HL-60 (cell line): ENCODE measurements around the gene ZDBF2.

Experiments
- GABPA ChIP-seq: IDR thresholded peaks from 2 replicates; pipeline ENCODE4 v1.6.1; 2012; ENCODE audit warnings: low read depth
- POLR2AphosphoS5 ChIP-seq: IDR thresholded peaks from 2 replicates; pipeline ENCODE4 v1.6.1; 2012; ENCODE audit warnings: low read depth
- TF ChIP-seq, protein P1 (sequence below): IDR thresholded peaks from one replicate; pipeline ENCODE4 v1.5.1; 2011; ENCODE audit warnings: low read length, control low read depth, inconsistent platforms; ENCODE audit not compliant: insufficient read depth
- TF ChIP-seq, protein P2 (sequence below): IDR thresholded peaks from 2 replicates; pipeline ENCODE4 v1.6.1; 2012; ENCODE audit warnings: low read depth; ENCODE audit not compliant: insufficient replicate concordance

DNA sequence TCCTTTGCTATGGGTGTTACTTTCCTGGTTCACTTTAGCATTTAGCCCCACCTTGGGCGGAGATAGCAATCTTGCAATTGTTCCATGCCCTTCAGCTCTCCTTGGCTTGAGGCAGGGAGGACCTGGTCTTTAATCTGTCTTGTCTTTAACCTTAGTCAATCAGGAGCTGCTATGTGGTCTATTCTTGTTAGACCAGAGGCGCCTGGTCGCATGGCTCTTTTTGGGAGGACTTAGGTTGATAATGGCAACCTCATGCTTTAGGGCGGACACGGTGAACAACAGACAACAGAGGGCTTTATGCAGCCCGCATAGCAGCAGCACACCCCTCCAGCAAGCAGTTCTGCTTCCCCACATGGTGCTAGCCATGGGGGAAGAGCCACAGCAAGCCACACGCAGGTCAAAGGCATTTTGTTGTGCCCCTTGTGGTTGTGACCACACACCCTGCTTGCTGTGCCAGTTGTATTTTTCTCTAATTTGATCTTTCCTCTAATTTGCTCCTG is 17.7 kb upstream of the ZDBF2 start:
- TF ChIP-seq, protein P1, sequence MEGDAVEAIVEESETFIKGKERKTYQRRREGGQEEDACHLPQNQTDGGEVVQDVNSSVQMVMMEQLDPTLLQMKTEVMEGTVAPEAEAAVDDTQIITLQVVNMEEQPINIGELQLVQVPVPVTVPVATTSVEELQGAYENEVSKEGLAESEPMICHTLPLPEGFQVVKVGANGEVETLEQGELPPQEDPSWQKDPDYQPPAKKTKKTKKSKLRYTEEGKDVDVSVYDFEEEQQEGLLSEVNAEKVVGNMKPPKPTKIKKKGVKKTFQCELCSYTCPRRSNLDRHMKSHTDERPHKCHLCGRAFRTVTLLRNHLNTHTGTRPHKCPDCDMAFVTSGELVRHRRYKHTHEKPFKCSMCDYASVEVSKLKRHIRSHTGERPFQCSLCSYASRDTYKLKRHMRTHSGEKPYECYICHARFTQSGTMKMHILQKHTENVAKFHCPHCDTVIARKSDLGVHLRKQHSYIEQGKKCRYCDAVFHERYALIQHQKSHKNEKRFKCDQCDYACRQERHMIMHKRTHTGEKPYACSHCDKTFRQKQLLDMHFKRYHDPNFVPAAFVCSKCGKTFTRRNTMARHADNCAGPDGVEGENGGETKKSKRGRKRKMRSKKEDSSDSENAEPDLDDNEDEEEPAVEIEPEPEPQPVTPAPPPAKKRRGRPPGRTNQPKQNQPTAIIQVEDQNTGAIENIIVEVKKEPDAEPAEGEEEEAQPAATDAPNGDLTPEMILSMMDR: no peak
- TF ChIP-seq POLR2AphosphoS5 (no peak), GABPA (no peak)
- TF ChIP-seq, protein P2, sequence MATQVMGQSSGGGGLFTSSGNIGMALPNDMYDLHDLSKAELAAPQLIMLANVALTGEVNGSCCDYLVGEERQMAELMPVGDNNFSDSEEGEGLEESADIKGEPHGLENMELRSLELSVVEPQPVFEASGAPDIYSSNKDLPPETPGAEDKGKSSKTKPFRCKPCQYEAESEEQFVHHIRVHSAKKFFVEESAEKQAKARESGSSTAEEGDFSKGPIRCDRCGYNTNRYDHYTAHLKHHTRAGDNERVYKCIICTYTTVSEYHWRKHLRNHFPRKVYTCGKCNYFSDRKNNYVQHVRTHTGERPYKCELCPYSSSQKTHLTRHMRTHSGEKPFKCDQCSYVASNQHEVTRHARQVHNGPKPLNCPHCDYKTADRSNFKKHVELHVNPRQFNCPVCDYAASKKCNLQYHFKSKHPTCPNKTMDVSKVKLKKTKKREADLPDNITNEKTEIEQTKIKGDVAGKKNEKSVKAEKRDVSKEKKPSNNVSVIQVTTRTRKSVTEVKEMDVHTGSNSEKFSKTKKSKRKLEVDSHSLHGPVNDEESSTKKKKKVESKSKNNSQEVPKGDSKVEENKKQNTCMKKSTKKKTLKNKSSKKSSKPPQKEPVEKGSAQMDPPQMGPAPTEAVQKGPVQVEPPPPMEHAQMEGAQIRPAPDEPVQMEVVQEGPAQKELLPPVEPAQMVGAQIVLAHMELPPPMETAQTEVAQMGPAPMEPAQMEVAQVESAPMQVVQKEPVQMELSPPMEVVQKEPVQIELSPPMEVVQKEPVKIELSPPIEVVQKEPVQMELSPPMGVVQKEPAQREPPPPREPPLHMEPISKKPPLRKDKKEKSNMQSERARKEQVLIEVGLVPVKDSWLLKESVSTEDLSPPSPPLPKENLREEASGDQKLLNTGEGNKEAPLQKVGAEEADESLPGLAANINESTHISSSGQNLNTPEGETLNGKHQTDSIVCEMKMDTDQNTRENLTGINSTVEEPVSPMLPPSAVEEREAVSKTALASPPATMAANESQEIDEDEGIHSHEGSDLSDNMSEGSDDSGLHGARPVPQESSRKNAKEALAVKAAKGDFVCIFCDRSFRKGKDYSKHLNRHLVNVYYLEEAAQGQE: no peak
